Body of pancreas (tissue), 4 donors: ENCODE data around the gene C3orf52. TPM values are rescaled to one million over a fixed set of nuclear protein-coding genes. Genes with fewer than 3 reads are reported as not detected.
A peak's percentile ranks its signal among the peaks of the same experiment; 100 is the strongest.

ENCODE experiments used
- ATAC-seq: fragments of 150-250 bp; one replicate; pipeline ENCODE4 v1.9.1; 2016
- DNase-seq, 4 donors: peaks; one replicate each; pipeline ENCODE4 v3.0.0-alpha.2; 2019
- H3K27ac ChIP-seq, 4 donors: fragments of 200-600 bp; sonication (generic); 1 replicate in 3 of 4; 2 replicates in 1 of 4; pipeline versions ENCODE4 v1.5.1 to v1.6.1; 2016 to 2019; ENCODE audit warnings: mild to moderate bottlenecking in 1 of 4, mixed read lengths in 1 of 4, moderate library complexity in 1 of 4
- H3K27me3 ChIP-seq, 2 donors: fragments of 200-600 bp; sonication (generic); one replicate each; pipeline ENCODE4 v1.6.0; 2016; ENCODE audit warnings: mild to moderate bottlenecking in 1 of 2
- H3K36me3 ChIP-seq, 2 donors: fragments of 200-600 bp; sonication (generic); replicated peaks in 1 of 2; 2 replicates each; pipeline ENCODE4 v1.5.1; 2016; ENCODE audit warnings: low read depth in 2 of 2; ENCODE audit not compliant: insufficient read depth in 1 of 2
- H3K4me1 ChIP-seq: fragments of 200-600 bp; sonication (generic); one replicate; pipeline ENCODE4 v1.6.0; 2016
- H3K4me3 ChIP-seq, 2 donors: fragments of 200-600 bp; sonication (generic); 1 replicate in 1 of 2; 2 replicates in 1 of 2; pipeline ENCODE4 v1.5.1; 2016 to 2019
- H3K9me3 ChIP-seq, 3 donors: fragments of 200-600 bp; sonication (generic); 1 replicate in 2 of 3; 2 replicates in 1 of 3; pipeline ENCODE4 v1.5.1; 2016
- CTCF ChIP-seq, 7 experiments: fragments of 450-650 bp in 4 of 7; fragments of 200-600 bp in 3 of 7; sonication (generic) in 3 of 7; IDR thresholded peaks; one replicate each; pipeline ENCODE4 v1.5.1; 2016 to 2019; ENCODE audit warnings: antibody characterized with exemption in 7 of 7
- POLR2A ChIP-seq, 3 donors: fragments of 450-650 bp; IDR thresholded peaks; one replicate each; pipeline ENCODE4 v1.6.1; 2016; ENCODE audit warnings: antibody characterized with exemption in 3 of 3, mild to moderate bottlenecking in 2 of 3
- WGBS, 2 donors: methylation state at CpG; one replicate each; pipeline ENCODE4 v1.1.5; 2017; 5-methylcytosine and 5-hydroxymethylcytosine counted together
- intact Hi-C: fragments of 100-400 bp; cut with DNase I; formaldehyde crosslinking; loops from one replicate; pipeline ENCODE4 v1.15.1; 2023
- total RNA-seq, 2 donors: library from RNA; depleted of rRNA; stranded (reverse); fragments of >200 nt; gene quantifications; one replicate each; pipeline ENCODE4 v1.1.0, GENCODE V29; 2016

Gene C3orf52
- total RNA-seq, 2 donors from 2014 or later = 71.2 to 129 TPM

GRCh38 chr3:112085735-112086075 is 484 bp upstream of the C3orf52 start:
- H3K9me3 ChIP-seq = no peaks in the 10 kb centered on the region
- TF ChIP-seq POLR2A (IDR thresholded peaks at IDR 0.05) (no peak), CTCF (IDR thresholded peaks at IDR 0.05) (no peak)
- peak overlapping the region in 1 of 2 donors; percentile 53 for H3K4me3 ChIP-seq
- DNase-seq (peak in 1 of 4 donors; percentile 28), ATAC-seq (no peak)
- no peaks in the 10 kb centered on the region for H3K27me3 ChIP-seq
- H3K4me1 ChIP-seq = peaks cover 31% of the 10 kb centered on the region
- peak overlapping the region; percentile 85 to 94 (median 89) for H3K27ac ChIP-seq
- H3K36me3 ChIP-seq = no peaks in the 10 kb centered on the region
- 23 to 25% methylated on average over 12 of the region's 12 CpGs for WGBS, 2 donors
- intact Hi-C loops = no loop called here

DNA sequence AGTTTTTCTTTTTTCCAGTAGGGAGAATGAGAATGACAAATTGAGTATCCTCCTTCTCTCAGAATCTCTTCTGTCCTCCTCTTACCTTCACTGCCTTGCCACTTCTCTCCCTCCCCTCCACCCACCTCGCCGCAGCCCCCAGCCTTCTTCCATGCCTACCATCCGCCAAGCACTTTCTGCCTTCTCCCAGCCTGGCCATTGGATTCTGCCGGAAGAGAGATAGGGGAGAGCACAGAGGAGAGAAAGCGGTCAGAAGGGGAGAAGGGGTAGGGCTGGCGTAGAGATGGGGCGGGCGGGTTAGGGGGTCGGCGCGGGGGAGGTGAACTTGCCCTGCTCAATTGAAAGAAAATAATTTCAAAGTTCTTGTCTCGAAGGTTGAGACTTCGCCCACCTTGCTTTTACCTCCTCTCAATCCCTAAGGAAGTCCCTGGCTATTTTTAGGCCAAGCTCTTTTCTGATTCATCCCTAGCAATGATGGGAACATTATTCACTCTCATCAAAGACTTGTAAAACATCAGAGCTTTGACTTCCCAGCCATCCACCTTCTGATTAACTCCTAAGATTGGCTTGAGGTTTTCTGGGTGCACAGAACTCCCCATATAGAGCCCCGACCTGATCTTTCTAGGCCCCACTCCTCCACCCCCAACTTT is 811 bp downstream of the C3orf52 start:
- no peaks in the 10 kb centered on the region for H3K36me3 ChIP-seq
- H3K27me3 ChIP-seq = no peaks in the 10 kb centered on the region
- H3K9me3 ChIP-seq = no peaks in the 10 kb centered on the region
- no peak for DNase-seq
- H3K4me1 ChIP-seq = peaks cover 42% of the 10 kb centered on the region
- intact Hi-C loops = no loop called here
- TF ChIP-seq CTCF (IDR thresholded peaks at IDR 0.05) (no peak), POLR2A (IDR thresholded peaks at IDR 0.05) (no peak)
- no peak for ATAC-seq
- H3K4me3 ChIP-seq = peak overlapping the region; percentile 38 to 53
- 24 to 35% methylated on average over 14 of the region's 14 CpGs for WGBS, 2 donors
- peak overlapping the region; percentile 85 to 94 (median 89) for H3K27ac ChIP-seq

GRCh38 chr3:112087746-112088145 is 1.6 kb downstream of the C3orf52 start:
- peaks cover 49% of the 10 kb centered on the region for H3K4me1 ChIP-seq
- H3K27ac ChIP-seq = peak overlapping the region; percentile 85 to 94 (median 89)
- intact Hi-C loops = no loop called here
- no peak overlapping the region for H3K4me3 ChIP-seq
- no peaks in the 10 kb centered on the region for H3K9me3 ChIP-seq
- ATAC-seq (peak; percentile 64), DNase-seq (peak; percentile 80 to 87 (median 86))
- H3K36me3 ChIP-seq = no peaks in the 10 kb centered on the region
- 35 to 37% methylated on average over 5 of the region's 5 CpGs for WGBS, 2 donors
- TF ChIP-seq CTCF (IDR thresholded peaks at IDR 0.05) (peak in 2 of 7 experiments; percentile 26 to 32), POLR2A (IDR thresholded peaks at IDR 0.05) (peak; percentile 87 to 97 (median 95))
- no peaks in the 10 kb centered on the region for H3K27me3 ChIP-seq

DNA sequence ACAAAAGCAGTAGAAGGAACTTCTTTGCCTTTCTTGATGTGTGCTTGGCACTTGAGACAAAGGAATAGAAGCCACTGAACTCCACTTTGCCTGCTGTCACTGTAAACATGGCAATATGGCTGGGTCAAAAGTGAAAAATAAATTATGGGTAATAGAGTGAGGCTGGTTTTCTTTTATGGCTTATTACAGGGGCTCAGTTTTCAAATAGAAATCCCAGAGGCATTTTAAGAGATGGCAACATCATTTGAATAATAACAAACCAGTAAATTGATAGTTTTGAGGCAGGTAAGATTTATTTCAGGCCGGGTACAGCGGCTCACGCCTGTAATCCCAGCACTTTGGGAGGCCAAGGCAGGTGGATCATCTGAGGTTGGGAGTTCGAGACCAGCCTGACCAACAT is 2.8 kb downstream of the C3orf52 start:
- DNase-seq (no peak), ATAC-seq (no peak)
- peaks cover 56% of the 10 kb centered on the region for H3K4me1 ChIP-seq
- H3K9me3 ChIP-seq = no peaks in the 10 kb centered on the region
- no peak overlapping the region for H3K4me3 ChIP-seq
- 54 to 69% methylated on average over 4 of the region's 4 CpGs for WGBS, 2 donors
- TF ChIP-seq POLR2A (IDR thresholded peaks at IDR 0.05) (no peak), CTCF (IDR thresholded peaks at IDR 0.05) (no peak)
- H3K36me3 ChIP-seq = no peaks in the 10 kb centered on the region
- no peaks in the 10 kb centered on the region for H3K27me3 ChIP-seq
- H3K27ac ChIP-seq = peak overlapping the region; percentile 74 to 94 (median 82)
- intact Hi-C loops = no loop called here
